ENCODE data around the gene INTS1. TPM values are rescaled to one million over a fixed set of nuclear protein-coding genes. Genes with fewer than 3 reads are reported as not detected.
A peak's percentile ranks its signal among the peaks of the same experiment; 100 is the strongest.

Gene INTS1
- total RNA-seq, 1 donor, result 53.1 TPM

DNA sequence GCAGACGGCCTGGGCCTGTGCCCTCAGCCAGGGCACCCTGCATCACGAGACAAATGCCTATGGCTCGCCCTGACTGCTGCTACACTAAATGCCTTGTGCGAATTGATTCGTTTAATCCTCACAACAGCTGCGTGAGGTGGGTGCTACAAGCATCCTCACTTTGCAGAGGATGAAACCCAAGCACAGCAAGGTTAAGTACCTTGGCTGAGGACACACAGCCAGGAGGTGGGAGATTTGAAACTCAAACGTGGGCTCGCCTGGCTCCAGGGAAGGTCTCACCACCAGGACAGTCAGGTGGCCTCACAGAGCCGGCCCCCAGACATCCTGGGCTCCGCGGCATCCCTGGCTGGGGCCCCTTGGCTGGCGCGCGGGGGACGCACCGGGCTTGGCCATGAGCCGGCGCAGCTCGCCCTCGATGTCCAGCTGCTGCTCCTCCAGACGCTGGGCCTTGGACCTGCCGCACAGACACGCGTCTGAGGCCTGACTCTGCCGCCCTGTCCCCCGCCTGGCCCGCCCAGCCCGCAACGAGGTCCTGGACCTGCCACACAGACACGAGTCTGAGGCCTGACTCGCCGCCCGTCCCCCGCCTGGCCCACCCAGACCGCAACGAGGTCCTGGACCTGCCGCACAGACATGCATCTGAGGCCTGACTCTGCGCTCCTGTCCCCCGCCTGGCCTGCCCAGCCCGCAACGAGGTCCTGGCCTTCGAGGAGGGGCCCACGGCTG lies 66.9 kb downstream of the INTS1 start:
- DNase-seq (ENCODE audit: low read depth), result no peak
- no peak overlapping the region for H3K4me3 ChIP-seq (ENCODE audit: low read depth, low read length)
- TF ChIP-seq, protein P1, sequence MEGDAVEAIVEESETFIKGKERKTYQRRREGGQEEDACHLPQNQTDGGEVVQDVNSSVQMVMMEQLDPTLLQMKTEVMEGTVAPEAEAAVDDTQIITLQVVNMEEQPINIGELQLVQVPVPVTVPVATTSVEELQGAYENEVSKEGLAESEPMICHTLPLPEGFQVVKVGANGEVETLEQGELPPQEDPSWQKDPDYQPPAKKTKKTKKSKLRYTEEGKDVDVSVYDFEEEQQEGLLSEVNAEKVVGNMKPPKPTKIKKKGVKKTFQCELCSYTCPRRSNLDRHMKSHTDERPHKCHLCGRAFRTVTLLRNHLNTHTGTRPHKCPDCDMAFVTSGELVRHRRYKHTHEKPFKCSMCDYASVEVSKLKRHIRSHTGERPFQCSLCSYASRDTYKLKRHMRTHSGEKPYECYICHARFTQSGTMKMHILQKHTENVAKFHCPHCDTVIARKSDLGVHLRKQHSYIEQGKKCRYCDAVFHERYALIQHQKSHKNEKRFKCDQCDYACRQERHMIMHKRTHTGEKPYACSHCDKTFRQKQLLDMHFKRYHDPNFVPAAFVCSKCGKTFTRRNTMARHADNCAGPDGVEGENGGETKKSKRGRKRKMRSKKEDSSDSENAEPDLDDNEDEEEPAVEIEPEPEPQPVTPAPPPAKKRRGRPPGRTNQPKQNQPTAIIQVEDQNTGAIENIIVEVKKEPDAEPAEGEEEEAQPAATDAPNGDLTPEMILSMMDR (IDR thresholded peaks at IDR 0.05; ENCODE audit: insufficient read depth, low read length), result no peak

DNA sequence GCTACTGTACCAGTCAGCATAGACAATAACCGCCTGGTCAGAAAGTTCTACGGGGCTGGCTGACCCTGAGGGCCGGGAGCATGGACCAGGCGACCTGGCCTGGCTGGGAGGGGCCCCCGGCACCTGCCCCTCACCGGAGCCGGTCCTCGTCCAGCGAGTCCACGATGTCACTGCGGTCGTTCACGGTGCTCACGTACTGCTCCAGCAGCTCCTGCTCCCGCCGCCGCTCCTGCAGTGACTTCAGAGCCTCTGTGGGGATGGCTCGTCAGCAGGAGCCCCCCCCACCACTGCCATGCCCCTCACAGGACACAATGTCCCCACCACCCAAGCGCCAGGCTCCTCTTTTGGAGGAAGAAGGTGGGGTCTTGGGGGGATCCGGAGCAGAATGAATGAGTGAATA lies 67.6 kb downstream of the INTS1 start:
- no peak for DNase-seq (ENCODE audit: low read depth)
- TF ChIP-seq, protein P1 (IDR thresholded peaks at IDR 0.05; ENCODE audit: insufficient read depth, low read length), result no peak
- no peak overlapping the region for H3K4me3 ChIP-seq (ENCODE audit: low read depth, low read length)

DNA sequence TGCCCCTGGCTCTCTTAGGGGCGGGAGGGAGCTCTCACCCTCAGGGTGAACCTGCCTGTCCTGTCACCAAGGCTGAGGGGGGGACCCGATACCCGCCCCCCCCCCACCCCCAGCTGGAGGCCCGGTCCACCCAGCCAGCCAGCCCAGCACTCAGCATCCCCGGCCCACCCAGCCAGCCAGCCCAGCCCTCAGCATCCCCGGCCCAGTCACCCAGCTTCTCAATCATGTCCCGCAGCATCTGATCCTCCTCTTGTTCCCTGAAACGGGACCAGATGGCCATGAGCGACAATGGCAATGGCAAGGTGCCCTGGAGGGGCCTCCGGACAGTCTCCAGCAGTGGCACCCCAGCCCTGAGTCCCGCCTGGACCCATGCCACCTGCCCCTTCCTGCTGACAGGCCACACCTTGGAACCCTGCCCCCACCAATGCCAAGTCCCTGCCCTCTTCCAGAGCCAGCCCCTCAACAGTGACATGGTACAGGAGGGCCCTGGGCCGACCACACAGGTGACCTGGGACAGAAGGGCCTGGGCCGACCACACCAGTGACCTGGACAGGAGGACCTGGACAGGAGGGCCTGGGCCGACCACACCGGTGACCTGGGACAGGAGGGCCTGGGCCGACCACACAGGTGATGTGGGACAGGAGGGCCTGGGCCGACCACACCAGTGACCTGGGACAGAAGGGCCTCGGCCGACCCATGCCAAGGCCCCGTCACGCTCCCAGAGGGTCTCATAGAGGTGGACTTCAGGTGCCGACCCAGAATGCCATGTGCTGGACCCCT lies 69.1 kb downstream of the INTS1 start:
- no peak for DNase-seq (ENCODE audit: low read depth)
- no peak overlapping the region for H3K4me3 ChIP-seq (ENCODE audit: low read depth, low read length)
- TF ChIP-seq, protein P1 (IDR thresholded peaks at IDR 0.05; ENCODE audit: insufficient read depth, low read length), result no peak

DNA sequence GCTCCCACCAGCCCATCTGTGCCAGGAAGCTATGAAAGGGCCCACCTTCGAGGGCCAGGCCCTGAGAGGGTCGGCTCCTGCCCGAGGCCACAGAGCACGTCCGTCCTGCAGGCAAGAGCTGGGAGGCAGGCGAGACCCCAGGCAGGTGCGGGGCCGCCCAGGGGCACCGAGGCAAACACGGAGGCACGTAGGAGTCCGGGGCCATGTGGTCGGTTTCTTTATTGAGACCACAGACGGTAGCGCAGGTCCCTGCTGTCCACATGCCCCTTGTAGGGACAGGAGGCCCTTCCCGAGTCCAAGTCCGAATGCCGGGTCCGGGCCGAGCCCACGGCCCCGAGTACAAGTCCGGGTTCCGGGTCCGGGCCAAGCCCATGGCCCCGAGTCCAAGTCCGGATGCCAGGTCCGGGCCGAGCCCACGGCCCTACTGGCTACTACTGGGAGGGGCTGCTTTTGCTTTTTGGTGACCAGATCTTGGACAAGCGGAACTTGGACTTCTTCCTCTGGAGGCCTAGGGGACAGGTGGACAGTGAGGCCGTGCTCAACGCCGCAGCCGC lies 69.9 kb downstream of the INTS1 start:
- DNase-seq (ENCODE audit: low read depth), result no peak
- TF ChIP-seq, protein P1 (IDR thresholded peaks at IDR 0.05; ENCODE audit: insufficient read depth, low read length), result no peak
- H3K4me3 ChIP-seq (ENCODE audit: low read depth, low read length), result no peak overlapping the region

DNA sequence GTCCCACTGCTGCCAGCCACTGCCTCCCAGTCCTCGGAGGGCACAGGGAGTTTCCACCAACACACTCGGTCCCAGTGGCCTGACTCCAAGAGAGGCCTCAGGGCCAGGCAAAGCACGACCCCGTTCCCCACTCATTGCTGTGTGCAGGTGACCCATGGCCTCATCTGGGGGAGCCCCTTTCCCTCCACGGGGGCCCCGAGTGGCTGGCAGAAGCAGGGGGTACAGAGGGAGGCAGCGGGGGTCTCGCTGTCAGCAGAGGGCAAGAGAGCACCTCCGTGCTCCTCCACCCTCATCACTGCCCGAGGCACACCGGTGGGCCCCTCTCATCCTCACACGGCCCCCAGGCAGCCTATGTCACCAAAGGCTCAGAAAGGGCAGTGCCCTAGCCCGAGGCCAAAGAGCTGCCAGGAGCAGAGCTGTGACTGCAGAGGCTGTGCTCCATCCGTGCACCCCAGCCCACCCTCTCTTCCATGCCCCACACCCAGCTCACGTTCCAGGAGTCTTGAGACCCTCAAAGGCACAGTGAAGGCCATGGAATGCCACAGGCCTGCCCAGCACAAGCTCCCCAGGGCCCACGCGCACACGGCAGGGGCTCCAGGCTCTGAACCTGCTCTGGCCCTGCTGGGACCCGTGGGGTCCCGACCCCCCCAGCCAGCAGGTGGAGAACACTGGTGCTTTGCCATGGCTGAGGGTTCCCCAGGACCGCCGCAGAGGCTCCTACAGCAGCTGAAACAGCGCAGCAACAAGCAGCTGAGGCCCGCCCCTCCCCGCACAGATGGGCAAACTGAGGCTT lies 70.9 kb downstream of the INTS1 start:
- H3K4me3 ChIP-seq (ENCODE audit: low read depth, low read length), result no peak overlapping the region
- DNase-seq (ENCODE audit: low read depth), result no peak
- TF ChIP-seq, protein P1 (IDR thresholded peaks at IDR 0.05; ENCODE audit: insufficient read depth, low read length), result no peak

DNA sequence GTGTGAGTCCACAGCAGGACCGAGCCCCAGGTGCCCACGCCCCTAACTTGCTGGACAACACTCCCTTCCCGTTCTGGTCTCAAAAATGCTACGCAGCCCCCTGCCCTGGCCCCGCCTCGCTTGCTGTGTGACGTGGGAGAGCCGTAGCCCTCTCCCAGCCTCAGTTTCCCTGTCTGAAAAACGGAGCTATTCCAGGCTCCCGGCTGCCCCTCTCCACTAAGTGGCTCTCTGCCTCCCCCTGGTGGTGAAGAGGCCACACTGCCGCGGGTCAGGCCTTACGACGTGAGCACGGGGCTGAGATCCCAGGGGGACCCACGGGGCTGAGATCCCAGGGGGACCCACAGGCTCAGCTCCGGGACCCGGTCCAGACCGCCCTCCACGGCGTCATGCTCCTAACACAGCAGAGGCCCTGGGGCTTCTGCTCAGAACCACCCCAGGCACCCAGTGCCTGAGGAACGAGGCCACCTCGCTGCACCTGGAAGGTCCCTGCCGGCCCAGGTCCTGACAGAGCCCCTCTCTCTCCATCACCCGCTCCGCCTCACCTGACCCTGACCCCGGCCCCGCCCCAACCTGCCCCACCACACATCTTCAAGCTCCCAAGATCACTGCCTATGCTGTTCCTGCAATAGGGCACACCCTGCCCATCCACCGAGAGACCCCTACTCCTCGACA lies 71.6 kb downstream of the INTS1 start:
- DNase-seq (ENCODE audit: low read depth), result peak; percentile 51
- no peak overlapping the region for H3K4me3 ChIP-seq (ENCODE audit: low read depth, low read length)
- TF ChIP-seq, protein P1 (IDR thresholded peaks at IDR 0.05; ENCODE audit: insufficient read depth, low read length), result peak; percentile 98
